ENCODE measurements around the gene COG5.

The COG5 gene

GRCh38 chr7:107179326-107180164 lies 384.2 kb downstream of the COG5 start:
- Histone ChIP-seq H3K9ac (ENCODE audit: low read depth, low read length) (no peak overlapping the region), H3K27me3 (ENCODE audit: insufficient read depth, low read length) (no peaks in the 10 kb centered on the region), H3K9me3 (ENCODE audit: insufficient read depth, low read depth, low read length) (no peaks in the 10 kb centered on the region), H3K27ac (ENCODE audit: low read depth, low read length) (no peak overlapping the region), H3K36me3 (ENCODE audit: insufficient read depth, low read length) (peaks cover 41% of the 10 kb centered on the region), H3K4me3 (ENCODE audit: low read length) (no peak overlapping the region), H3K4me1 (ENCODE audit: insufficient read depth, low read length) (peaks cover 8% of the 10 kb centered on the region)
- 96% methylated on average over 13 of the region's 14 CpGs for WGBS

- WGBS, result 77% methylated on average over 4 of the region's 4 CpGs
- H3K9ac ChIP-seq (ENCODE audit: low read depth, low read length), result peak overlapping the region; percentile 37; the same call in 1 of the 2 replicates
- no peaks in the 10 kb centered on the region for H3K36me3 ChIP-seq (ENCODE audit: insufficient read depth, low read length)
- no peaks in the 10 kb centered on the region for H3K9me3 ChIP-seq (ENCODE audit: insufficient read depth, low read depth, low read length)
- no peaks in the 10 kb centered on the region for H3K27me3 ChIP-seq (ENCODE audit: insufficient read depth, low read length)
- peaks cover 29% of the 10 kb centered on the region for H3K4me1 ChIP-seq (ENCODE audit: insufficient read depth, low read length)
- peak overlapping the region; percentile 80 for H3K27ac ChIP-seq (ENCODE audit: low read depth, low read length)
- H3K4me3 ChIP-seq (ENCODE audit: low read length), result no peak overlapping the region
Measured at GRCh38 chr7:107173691-107174406, 389.9 kb downstream of the COG5 start.

GRCh38 chr7:107173191-107173590 lies 390.5 kb downstream of the COG5 start:
- Histone ChIP-seq H3K4me1 (ENCODE audit: insufficient read depth, low read length) (peaks cover 29% of the 10 kb centered on the region), H3K4me3 (ENCODE audit: low read length) (no peak overlapping the region), H3K27ac (ENCODE audit: low read depth, low read length) (peak overlapping the region; percentile 80), H3K9ac (ENCODE audit: low read depth, low read length) (no peak overlapping the region; the same call in 1 of the 2 replicates), H3K9me3 (ENCODE audit: insufficient read depth, low read depth, low read length) (no peaks in the 10 kb centered on the region), H3K27me3 (ENCODE audit: insufficient read depth, low read length) (no peaks in the 10 kb centered on the region), H3K36me3 (ENCODE audit: insufficient read depth, low read length) (no peaks in the 10 kb centered on the region)
- 24% methylated on average over 2 of the region's 2 CpGs for WGBS

DNA sequence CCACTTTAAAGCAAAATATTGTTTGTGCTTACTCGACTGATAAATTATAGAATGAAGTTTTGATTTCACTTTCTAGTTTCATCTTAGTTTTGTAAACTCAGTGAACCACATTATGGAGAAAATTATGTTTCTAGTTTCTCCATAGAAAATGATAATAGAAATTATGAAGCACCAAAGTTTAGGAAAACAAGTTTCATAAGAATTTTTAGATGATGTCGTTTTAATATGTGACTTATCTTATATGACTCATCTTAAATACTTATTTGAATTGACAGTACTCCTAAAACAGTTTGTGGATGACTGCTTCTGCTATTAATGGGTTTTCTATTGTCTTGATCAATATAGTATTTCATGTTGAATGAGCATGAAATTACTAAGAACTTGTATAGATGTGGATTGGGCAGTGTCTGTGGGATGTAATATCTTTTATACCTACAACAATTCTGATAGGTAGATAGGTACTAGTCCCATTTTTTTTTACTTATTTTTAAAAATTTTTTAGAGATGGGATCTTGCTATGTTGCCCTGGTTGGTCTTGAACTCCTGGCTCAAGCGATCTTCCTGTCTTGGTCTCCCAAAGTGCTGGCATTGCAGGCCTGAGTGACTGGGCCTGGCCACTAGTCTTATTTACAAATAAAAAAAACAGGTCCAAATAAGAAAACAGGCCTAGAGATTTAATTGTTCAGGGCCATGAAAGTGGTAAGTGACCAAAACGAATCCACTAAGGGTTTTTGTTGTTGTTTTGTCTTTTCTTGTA lies 391.3 kb downstream of the COG5 start:
- Histone ChIP-seq H3K27me3 (ENCODE audit: insufficient read depth, low read length) (no peaks in the 10 kb centered on the region), H3K4me3 (ENCODE audit: low read length) (no peak overlapping the region), H3K27ac (ENCODE audit: low read depth, low read length) (peak overlapping the region; percentile 80), H3K9ac (ENCODE audit: low read depth, low read length) (no peak overlapping the region; the same call in 1 of the 2 replicates), H3K36me3 (ENCODE audit: insufficient read depth, low read length) (no peaks in the 10 kb centered on the region), H3K4me1 (ENCODE audit: insufficient read depth, low read length) (peaks cover 29% of the 10 kb centered on the region), H3K9me3 (ENCODE audit: insufficient read depth, low read depth, low read length) (no peaks in the 10 kb centered on the region)
- 84% methylated on average over 2 of the region's 4 CpGs for WGBS

DNA sequence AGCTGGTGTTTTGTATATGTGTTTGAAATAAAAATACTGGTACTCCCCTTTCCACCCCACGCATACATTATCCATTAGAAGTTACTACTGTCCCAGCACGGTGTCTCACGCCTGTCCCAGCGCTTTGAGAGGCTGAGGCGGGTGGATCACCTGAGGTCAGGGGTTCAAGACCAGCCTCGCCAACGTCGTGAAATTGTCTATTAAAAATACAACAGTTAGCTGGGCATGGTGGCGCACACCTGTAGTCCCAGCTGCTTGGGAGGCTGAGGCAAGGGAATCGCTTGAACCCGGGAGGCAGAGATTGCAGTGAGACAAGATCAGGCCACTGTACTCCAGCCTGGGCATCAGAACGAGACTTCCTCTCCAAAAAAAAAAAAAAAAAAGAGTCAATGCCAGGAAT lies 392.2 kb downstream of the COG5 start:
- Histone ChIP-seq H3K9ac (ENCODE audit: low read depth, low read length) (no peak overlapping the region), H3K27ac (ENCODE audit: low read depth, low read length) (no peak overlapping the region), H3K4me1 (ENCODE audit: insufficient read depth, low read length) (peaks cover 38% of the 10 kb centered on the region), H3K27me3 (ENCODE audit: insufficient read depth, low read length) (no peaks in the 10 kb centered on the region), H3K4me3 (ENCODE audit: low read length) (no peak overlapping the region), H3K9me3 (ENCODE audit: insufficient read depth, low read depth, low read length) (no peaks in the 10 kb centered on the region), H3K36me3 (ENCODE audit: insufficient read depth, low read length) (no peaks in the 10 kb centered on the region)
- 95% methylated on average over 12 of the region's 12 CpGs for WGBS

- WGBS, result 25% methylated on average over 8 of the region's 13 CpGs
- Histone ChIP-seq H3K9ac (ENCODE audit: low read depth, low read length) (peak overlapping the region; percentile 65), H3K4me3 (ENCODE audit: low read length) (peak overlapping the region; percentile 85), H3K36me3 (ENCODE audit: insufficient read depth, low read length) (no peaks in the 10 kb centered on the region), H3K27ac (ENCODE audit: low read depth, low read length) (peak overlapping the region; percentile 98), H3K9me3 (ENCODE audit: insufficient read depth, low read depth, low read length) (no peaks in the 10 kb centered on the region), H3K4me1 (ENCODE audit: insufficient read depth, low read length) (peaks cover 43% of the 10 kb centered on the region), H3K27me3 (ENCODE audit: insufficient read depth, low read length) (no peaks in the 10 kb centered on the region)
Measured at GRCh38 chr7:107170051-107170915, 393.4 kb downstream of the COG5 start.

DNA sequence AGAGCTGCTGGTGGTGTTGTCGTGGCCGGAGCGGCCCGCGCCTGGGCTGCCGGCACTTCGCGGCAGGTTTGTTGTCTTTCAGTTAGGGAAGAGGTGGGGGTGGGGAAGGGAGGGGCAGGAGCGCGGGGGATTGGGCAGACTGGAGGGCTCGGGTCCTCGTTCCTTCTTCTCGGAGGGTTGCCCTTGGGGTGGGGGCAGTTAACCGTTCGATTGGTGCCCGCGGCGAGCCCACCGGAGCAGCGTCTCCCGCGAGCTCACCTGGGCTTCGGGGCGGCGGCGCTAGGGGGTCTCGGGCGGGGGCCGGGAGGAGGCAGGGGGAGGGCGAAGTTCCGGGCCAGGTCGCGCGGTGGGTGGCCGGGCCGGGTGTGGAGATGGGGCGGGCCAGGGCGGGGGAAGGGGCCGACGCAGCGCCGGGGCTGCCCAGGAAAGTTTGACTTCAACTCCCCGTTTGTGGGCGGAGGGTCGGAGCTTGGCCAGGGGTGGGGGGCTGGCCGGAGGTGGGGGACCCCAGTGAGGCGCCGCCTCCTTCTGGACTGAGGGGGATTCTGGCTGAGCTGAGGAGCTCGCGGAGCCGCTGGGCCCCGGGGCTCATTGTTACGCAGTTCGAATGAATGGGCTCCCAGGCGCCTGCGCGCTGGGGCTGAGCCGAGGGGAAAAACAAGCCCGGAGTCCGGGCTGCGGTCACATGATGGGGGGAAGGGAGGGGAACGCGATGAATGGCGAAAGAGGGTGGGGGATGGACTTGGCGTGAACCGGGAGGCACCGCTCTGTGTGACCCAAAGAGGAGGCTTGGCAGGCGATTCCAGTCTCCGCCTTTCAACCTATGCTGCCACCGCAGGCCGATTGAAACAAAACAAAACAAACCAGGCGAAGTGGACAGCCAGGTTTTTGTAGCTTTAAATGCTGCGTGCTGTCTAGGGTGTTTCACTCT lies 394.3 kb downstream of the COG5 start:
- H3K9ac ChIP-seq (ENCODE audit: low read depth, low read length), result peak overlapping the region; percentile 79
- H3K4me3 ChIP-seq (ENCODE audit: low read length), result peak overlapping the region; percentile 85
- WGBS, result under 1% methylated on average over 73 of the region's 73 CpGs
- no peaks in the 10 kb centered on the region for H3K36me3 ChIP-seq (ENCODE audit: insufficient read depth, low read length)
- no peaks in the 10 kb centered on the region for H3K9me3 ChIP-seq (ENCODE audit: insufficient read depth, low read depth, low read length)
- H3K27me3 ChIP-seq (ENCODE audit: insufficient read depth, low read length), result no peaks in the 10 kb centered on the region
- H3K4me1 ChIP-seq (ENCODE audit: insufficient read depth, low read length), result peaks cover 37% of the 10 kb centered on the region
- peak overlapping the region; percentile 98 for H3K27ac ChIP-seq (ENCODE audit: low read depth, low read length)

DNA sequence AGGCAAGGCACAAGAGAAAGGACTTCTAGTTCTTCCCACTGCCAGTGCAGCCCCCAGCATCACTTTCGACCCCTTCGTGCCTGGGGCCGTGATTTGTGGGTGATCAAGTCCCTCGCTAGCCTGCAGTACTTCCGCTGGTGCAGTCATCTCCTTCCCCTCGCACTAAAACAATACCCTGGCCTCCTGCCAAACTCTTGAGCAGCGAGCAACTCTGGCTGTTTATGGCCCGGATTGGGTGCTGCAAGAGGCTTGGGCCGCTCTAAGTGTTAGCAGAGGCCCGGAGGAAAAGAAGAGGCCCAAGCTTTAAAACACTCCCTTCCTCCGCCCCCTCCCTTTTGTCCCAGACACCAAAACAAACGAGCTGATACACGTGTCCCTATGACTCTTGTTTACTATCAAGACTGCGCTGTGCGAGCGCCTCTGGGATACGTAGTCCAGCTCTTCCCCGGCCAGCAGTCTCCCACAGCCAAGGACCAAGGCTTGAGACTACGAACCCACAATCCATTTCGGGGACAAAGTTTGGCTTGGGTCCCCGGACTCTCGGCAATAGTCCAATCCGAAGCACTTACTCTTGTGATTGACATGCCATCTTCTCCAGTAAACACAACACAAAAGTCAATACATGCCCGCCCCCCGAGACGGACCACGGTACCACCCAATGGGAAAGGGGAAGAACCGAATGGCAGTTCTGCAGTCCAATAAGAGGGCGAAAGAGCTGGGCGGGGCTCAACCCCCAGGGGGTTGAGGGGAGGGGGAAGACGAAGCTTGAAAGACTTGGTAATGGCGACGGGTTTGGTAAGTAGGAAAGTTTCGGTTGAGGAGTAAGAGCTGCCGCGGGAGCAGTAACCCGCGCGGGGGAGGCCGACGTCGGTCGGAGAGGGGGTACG lies 395.2 kb downstream of the COG5 start, which contains the start of gene HBP1:
HBP1 (plus strand) TSS at position 771 of the 887 bp plus-strand sequence. CDS start 10,891 bp downstream, outside the sequence.
- H3K9me3 ChIP-seq (ENCODE audit: insufficient read depth, low read depth, low read length), result no peaks in the 10 kb centered on the region
- WGBS, result under 1% methylated on average over 44 of the region's 44 CpGs
- H3K4me1 ChIP-seq (ENCODE audit: insufficient read depth, low read length), result peaks cover 28% of the 10 kb centered on the region
- H3K9ac ChIP-seq (ENCODE audit: low read depth, low read length), result peak within 1 kb of the TSS; percentile 79
- H3K27me3 ChIP-seq (ENCODE audit: insufficient read depth, low read length), result no peaks in the 10 kb centered on the region
- H3K27ac ChIP-seq (ENCODE audit: low read depth, low read length), result peak within 1 kb of the TSS; percentile 98
- no peaks in the 10 kb centered on the region for H3K36me3 ChIP-seq (ENCODE audit: insufficient read depth, low read length)
- H3K4me3 ChIP-seq (ENCODE audit: low read length), result peak within 1 kb of the TSS; percentile 85

Measured in HUES64 (cell line).